HL-60 (cell line): Measurements from ENCODE around the gene TRPV2.
A peak's percentile ranks its signal among the peaks of the same experiment; 100 is the strongest.

Experiments used
- GABPA ChIP-seq: IDR thresholded peaks from 2 replicates; pipeline ENCODE4 v1.6.1; 2012; ENCODE audit warnings: low read depth
- POLR2AphosphoS5 ChIP-seq: IDR thresholded peaks from 2 replicates; pipeline ENCODE4 v1.6.1; 2012; ENCODE audit warnings: low read depth
- TF ChIP-seq, protein P1 (sequence below): IDR thresholded peaks from one replicate; pipeline ENCODE4 v1.5.1; 2011; ENCODE audit warnings: low read length, control low read depth, inconsistent platforms; ENCODE audit not compliant: insufficient read depth
- TF ChIP-seq, protein P2 (sequence below): IDR thresholded peaks from 2 replicates; pipeline ENCODE4 v1.6.1; 2012; ENCODE audit warnings: low read depth; ENCODE audit not compliant: insufficient replicate concordance

DNA sequence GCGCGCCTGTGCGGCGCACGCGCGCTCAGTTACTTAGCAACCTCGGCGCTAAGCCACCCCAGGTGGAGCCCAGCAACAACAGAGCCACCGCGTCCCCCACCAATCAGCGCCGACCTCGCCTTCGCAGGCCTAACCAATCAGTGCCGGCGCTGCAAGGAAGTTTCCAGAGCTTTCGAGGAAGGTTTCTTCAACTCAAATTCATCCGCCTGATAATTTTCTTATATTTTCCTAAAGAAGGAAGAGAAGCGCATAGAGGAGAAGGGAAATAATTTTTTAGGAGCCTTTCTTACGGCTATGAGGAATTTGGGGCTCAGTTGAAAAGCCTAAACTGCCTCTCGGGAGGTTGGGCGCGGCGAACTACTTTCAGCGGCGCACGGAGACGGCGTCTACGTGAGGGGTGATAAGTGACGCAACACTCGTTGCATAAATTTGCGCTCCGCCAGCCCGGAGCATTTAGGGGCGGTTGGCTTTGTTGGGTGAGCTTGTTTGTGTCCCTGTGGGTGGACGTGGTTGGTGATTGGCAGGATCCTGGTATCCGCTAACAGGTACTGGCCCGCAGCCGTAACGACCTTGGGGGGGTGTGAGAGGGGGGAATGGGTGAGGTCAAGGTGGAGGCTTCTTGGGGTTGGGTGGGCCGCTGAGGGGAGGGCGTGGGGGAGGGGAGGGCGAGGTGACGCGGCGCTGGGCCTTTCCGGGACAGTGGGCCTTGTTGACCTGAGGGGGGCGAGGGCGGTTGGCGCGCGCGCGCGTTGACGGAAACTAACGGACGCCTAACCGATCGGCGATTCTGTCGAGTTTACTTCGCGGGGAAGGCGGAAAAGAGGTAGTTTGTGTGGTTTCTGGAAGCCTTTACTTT, 34.5 kb upstream of the TRPV2 start, which contains the start of gene UBB:
- TF ChIP-seq POLR2AphosphoS5 (peak; percentile 94), GABPA (no peak)
- TF ChIP-seq, protein P1, sequence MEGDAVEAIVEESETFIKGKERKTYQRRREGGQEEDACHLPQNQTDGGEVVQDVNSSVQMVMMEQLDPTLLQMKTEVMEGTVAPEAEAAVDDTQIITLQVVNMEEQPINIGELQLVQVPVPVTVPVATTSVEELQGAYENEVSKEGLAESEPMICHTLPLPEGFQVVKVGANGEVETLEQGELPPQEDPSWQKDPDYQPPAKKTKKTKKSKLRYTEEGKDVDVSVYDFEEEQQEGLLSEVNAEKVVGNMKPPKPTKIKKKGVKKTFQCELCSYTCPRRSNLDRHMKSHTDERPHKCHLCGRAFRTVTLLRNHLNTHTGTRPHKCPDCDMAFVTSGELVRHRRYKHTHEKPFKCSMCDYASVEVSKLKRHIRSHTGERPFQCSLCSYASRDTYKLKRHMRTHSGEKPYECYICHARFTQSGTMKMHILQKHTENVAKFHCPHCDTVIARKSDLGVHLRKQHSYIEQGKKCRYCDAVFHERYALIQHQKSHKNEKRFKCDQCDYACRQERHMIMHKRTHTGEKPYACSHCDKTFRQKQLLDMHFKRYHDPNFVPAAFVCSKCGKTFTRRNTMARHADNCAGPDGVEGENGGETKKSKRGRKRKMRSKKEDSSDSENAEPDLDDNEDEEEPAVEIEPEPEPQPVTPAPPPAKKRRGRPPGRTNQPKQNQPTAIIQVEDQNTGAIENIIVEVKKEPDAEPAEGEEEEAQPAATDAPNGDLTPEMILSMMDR, result no peak
- TF ChIP-seq, protein P2, sequence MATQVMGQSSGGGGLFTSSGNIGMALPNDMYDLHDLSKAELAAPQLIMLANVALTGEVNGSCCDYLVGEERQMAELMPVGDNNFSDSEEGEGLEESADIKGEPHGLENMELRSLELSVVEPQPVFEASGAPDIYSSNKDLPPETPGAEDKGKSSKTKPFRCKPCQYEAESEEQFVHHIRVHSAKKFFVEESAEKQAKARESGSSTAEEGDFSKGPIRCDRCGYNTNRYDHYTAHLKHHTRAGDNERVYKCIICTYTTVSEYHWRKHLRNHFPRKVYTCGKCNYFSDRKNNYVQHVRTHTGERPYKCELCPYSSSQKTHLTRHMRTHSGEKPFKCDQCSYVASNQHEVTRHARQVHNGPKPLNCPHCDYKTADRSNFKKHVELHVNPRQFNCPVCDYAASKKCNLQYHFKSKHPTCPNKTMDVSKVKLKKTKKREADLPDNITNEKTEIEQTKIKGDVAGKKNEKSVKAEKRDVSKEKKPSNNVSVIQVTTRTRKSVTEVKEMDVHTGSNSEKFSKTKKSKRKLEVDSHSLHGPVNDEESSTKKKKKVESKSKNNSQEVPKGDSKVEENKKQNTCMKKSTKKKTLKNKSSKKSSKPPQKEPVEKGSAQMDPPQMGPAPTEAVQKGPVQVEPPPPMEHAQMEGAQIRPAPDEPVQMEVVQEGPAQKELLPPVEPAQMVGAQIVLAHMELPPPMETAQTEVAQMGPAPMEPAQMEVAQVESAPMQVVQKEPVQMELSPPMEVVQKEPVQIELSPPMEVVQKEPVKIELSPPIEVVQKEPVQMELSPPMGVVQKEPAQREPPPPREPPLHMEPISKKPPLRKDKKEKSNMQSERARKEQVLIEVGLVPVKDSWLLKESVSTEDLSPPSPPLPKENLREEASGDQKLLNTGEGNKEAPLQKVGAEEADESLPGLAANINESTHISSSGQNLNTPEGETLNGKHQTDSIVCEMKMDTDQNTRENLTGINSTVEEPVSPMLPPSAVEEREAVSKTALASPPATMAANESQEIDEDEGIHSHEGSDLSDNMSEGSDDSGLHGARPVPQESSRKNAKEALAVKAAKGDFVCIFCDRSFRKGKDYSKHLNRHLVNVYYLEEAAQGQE, result peak; percentile 63
